ENCODE data around the gene FICD.

DNA sequence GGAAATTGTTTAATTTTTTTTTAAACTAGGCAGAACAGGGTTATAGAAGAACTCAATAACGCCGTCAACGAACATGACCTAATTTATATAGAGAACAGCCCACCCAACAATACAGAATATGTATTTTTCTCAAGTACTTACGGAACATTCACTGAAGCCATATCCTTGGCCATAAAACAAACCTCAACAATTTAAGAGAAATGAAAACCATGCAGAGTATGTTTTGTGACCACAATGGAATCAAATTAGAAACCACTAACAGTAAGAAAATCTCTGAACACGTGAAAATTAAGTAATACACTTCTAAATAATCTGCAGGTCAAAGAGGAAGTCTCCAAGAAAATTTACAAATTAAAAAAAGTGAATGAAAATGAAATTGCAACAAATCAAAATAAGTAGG lies 36.5 kb downstream of the FICD start:
- TF ChIP-seq, protein P1, sequence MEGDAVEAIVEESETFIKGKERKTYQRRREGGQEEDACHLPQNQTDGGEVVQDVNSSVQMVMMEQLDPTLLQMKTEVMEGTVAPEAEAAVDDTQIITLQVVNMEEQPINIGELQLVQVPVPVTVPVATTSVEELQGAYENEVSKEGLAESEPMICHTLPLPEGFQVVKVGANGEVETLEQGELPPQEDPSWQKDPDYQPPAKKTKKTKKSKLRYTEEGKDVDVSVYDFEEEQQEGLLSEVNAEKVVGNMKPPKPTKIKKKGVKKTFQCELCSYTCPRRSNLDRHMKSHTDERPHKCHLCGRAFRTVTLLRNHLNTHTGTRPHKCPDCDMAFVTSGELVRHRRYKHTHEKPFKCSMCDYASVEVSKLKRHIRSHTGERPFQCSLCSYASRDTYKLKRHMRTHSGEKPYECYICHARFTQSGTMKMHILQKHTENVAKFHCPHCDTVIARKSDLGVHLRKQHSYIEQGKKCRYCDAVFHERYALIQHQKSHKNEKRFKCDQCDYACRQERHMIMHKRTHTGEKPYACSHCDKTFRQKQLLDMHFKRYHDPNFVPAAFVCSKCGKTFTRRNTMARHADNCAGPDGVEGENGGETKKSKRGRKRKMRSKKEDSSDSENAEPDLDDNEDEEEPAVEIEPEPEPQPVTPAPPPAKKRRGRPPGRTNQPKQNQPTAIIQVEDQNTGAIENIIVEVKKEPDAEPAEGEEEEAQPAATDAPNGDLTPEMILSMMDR (IDR thresholded peaks at IDR 0.05), result no peak
- no peak for TF ChIP-seq POLR2A (IDR thresholded peaks at IDR 0.05)

Data from testis (tissue), 2 donors.